NCI-H1436 treated with DMSO at 0.1 percent for 48 hours (cell line): Measurements from ENCODE around the gene C3orf33.
A peak's percentile ranks its signal among the peaks of the same experiment; 100 is the strongest.

ENCODE experiments used
- DNase-seq: peaks from one replicate; lab custom pipeline; 2025; lab: John Stamatoyannopoulos, UW

The C3orf33 gene

GRCh38 chr3:155785662-155786295 is 20.3 kb downstream of the C3orf33 start:
- no peak for DNase-seq

- no peak for DNase-seq
Measured at GRCh38 chr3:155782390-155782953, 23.6 kb downstream of the C3orf33 start.

- no peak for DNase-seq
Measured at GRCh38 chr3:155780291-155780690, 25.8 kb downstream of the C3orf33 start.

DNA sequence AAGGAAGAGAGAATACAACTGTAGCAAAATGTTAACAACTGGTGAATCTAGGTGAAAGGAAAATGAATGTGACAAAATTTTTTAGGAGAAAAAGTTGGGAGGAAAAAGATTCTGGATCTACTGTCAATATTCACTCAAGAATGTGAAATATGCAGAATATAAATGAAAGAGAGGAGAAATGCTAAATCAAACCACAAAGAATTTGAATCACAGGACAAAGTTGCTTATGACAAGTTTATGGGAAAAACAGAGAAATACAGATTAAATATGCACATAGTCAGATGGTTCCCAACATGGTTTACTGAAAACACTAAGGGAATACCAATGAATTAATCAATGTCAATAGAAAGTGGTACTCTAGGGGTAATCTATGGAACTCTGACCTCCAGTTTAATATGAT is 27.6 kb downstream of the C3orf33 start:
- DNase-seq: no peak

GRCh38 chr3:155772801-155773200 is 33.3 kb downstream of the C3orf33 start:
- no peak for DNase-seq

DNA sequence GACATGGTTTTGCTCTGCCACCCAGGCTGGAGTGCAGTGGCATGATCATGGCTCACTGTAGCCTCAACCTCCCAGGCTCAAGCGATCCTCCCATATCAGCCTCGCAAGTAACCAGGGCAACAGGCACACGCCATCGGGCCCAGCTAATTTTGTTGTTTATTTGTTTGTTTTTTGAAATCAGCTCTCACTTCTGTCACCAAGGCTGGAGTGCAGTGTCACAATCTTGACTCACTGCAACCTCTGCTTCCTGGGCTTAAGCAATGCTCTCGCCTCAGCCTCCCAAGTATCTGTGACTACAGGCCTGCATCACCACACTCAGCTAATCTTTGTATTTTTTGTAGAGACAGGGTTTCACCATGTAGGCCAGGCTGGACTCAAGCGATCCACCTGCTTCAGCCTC is 35.0 kb downstream of the C3orf33 start:
- no peak for DNase-seq

DNA sequence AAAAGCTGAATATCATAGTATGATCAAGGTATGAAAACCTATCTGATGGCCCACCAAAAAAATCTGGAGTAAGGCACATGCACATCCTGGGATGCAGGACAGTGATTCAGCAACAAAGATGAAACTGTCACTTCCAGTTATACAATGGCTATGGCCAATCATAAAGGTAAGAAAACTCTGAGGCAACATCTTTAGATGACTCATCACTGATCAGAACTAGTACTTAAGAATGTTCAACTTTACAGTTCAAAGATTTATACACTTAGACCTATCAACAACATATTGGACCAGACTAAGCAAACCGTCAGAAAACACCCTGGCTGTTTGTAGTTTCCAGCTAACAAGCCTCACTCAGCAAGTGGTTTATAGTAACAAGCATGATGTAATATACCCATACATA is 39.9 kb downstream of the C3orf33 start:
- DNase-seq: no peak

DNA sequence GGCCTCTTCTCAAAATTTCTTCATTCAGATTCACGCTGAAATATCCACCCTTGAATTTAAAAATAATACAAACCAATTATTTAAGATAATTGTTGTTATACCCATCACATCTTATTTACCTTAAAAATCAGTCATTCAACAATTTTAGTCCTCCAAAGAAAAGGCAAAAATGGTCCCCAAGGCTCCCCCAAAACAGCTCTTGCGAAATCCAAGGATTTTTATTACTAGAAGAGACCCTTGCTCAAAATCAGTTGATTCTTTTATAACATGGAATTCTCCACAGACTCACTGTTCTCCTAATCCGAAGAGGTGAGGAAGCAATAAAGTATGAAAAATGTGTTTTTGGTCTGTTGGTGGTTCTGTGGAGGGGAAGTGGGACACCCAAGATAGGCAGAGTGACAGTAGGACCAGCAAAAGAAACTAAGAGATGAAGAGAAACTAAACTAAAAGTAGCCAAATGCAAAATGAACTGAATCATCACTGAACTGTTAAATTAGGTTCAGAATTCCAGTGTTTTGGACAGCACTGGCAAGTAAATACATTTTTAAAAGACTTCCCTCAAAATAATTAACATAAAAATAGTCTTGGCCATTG is 42.1 kb downstream of the C3orf33 start:
- DNase-seq: no peak

DNA sequence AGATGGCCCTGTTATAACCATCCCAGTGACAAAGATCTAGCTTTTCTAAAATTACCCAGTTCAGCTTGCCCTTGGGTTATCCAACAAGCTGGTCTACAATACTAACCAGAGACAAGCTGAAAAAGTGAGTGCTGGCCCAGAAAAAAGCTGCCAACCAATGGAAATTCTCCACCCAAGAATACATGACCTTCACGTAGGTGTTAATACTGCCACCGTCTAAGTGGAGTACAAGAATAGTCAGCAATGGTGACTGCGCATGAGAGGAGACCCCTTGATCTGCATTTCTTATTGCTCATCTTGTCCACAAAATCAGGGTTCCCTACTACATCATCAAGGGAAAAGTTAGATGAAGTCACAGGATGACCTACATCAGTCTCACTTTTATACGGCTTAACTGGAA is 45.4 kb downstream of the C3orf33 start:
- no peak for DNase-seq

DNA sequence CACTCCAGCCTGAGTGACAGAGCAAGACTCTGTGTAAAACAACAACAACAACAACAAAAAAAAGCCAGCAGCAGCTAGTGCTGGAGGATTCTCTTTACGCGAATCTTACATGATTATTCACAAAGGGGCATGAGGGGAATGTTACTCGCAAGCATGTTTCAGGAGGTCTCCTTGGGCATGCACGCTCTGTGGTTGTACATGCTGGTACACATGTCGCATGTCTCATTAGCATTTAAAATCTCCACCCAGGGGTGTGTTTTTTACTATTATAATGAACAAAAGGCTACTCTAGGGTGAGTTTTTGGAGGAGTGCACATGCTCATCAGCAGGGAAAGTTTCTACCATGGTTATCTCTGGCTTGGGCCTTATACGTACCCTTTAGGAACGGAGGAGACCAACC is 48.5 kb downstream of the C3orf33 start:
- DNase-seq: no peak

- no peak for DNase-seq
Measured at GRCh38 chr3:155753038-155753639, 52.9 kb downstream of the C3orf33 start.

- no peak for DNase-seq
Measured at GRCh38 chr3:155748611-155749365, 57.3 kb downstream of the C3orf33 start.

GRCh38 chr3:155747946-155748290 is 58.2 kb downstream of the C3orf33 start:
- DNase-seq: no peak

GRCh38 chr3:155747286-155747945 is 58.7 kb downstream of the C3orf33 start:
- no peak for DNase-seq

DNA sequence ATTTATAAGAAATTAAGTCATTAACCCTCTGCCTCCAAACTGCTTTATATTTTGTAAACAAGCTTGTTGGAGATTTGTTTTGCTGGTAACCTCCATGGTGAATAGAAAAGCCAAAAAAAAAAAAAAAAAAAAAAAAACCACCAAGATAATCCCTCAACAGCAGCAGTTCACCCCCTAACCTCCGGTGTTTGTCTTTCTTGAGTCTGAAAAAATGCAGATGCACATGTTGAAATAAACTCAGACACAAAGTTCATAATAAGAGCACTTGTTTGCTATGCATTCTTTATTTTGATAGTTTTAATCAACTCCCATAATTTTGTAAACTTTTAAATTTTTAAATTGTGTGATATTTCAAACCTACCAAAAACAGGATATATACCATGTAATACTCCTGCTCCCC is 59.4 kb downstream of the C3orf33 start:
- no peak for DNase-seq

DNA sequence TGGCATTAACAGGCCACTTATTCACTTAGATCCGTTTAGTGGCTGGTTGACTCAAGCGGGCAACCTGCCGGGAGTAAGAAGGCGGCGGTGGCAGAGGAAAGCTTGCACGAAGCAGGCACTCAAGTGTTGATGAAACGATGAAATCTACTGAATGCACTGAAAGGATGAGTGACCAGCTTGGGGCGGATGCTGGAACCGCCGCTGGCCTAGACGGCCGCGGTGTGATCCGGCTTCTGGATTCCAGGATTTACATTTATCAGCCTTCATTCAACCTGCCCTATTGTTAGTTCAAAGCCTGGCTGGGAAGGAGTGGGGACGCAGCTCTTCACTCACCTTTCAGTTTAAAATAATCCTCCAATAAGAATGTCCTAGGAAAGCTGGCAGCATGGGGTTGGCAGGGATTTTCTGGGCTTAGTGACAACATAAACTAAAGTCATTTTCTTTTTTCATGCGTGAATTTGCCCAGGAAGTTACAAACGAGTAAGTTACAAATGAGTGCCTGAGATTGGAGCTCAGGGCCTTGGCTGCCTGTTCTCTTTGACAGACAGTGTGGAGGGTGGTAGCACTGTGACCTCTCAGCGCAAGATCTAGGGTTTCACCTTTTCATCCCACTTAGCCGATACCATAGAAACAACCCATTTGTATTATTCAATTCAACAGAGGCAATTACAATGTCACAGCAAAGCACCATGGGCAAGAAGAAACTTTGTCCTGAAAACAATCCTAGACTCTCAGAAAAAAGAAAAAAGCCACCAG is 60.1 kb downstream of the C3orf33 start:
- peak; percentile 32 for DNase-seq

DNA sequence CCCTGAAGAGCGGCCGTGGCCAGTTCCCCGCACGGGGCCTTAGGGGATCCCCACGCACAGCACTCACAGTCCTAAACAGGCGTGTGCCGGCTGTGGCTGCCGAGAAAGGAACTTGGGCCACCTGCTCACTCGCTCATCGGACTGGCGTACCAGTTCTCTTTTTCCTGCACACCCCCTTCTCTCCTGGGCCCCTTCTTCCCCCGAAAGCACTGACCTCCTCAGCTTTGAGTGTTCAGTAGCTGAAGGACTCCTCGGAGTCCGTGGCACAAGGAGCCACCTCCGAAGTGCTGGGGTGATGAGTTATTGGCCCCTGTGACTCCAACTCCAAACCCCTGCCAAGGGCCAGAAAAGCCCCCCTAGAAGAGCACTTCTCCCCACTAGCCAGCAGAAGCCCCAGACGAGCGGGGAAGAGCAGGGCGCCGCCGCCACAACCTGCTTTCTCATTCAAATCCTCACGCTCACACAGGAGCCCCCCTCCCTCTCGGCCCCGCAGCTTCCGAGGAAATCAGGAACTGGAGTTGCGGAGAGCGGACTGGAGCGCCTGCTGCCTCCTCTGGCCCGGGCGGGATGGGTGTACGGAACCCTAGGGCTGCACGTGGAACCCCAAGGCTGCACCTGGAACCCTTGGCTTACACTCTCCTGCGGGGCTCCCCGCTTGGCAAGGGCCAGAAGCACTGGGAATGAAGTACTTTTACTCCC is 61.3 kb downstream of the C3orf33 start, which contains the start of gene PLCH1:
PLCH1 (minus strand) TSS at position 446 of the 699 bp plus-strand sequence. CDS start 40,847 bp downstream, outside the sequence.
- DNase-seq: no peak

GRCh38 chr3:155744010-155744625 is 62.0 kb downstream of the C3orf33 start:
- DNase-seq: no peak

DNA sequence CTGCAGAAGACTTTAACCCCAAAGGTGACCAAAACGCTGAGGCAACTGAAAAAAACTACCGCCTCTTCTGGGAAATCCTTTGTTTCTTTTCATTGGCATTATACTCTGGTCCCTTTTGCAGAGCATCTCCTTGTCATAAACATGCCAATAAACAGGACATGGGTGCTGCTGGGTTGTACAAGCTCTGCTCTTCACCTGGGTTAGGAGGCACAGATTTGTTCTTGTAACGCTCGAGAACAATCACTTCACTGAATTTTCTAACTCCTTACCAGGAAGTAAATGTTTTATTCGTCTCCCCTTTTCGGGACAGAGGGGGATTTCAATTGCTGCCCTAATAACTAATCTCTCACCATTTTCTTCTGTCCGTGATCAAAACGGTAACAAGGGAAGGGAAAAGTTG is 62.5 kb downstream of the C3orf33 start:
- no peak for DNase-seq

DNA sequence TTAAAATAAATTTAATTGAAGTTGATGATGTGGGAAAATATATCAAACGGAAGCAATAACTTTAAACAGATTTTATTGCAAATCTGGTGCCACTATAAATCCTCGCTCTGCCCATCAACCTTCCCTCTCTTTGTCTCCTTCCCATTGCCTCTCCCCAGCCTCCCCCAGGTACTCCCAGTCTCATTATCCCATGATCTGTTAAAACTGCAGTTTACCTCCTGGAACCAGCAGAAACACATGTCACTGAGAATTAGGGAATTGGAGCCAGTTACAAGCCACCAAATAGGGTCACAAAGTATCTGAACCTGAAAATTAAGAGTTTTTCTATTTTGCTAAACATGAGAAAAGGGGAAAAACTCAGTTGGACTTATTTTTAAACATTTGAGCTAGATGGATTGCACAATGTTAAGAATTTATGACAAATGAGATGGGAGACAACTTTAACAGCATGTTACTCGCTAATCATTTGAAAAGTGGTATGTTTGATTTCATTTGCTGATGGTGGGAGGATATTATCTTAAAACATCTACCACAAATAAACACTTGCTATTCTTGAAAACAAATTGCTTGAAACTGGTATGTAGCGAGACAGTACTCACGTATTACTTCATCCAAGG is 63.6 kb downstream of the C3orf33 start:
- no peak for DNase-seq
